ENCODE results near the gene LDLRAD4.

LDLRAD4 gene

GRCh38 chr18:13213036-13213795 lies 5.3 kb upstream of the LDLRAD4 start:
- H3K4me1 ChIP-seq, result peaks cover 0 to 9% (median 8%) of the 10 kb centered on the region in 4 donors
- H3K27me3 ChIP-seq, result no peaks in the 10 kb centered on the region
- TF ChIP-seq CTCF (IDR thresholded peaks at IDR 0.05), result no peak
- DNase-seq, result no peak
- no peak overlapping the region for H3K27ac ChIP-seq
- intact Hi-C loops (cut with DNase I; ENCODE audit: low total_unique reads), result loop anchor here (5.0 kb wide), 1 partner anchor 419 kb away; no protein-coding TSS in a partner anchor
- H3K4me3 ChIP-seq, result no peak overlapping the region
- no peaks in the 10 kb centered on the region for H3K36me3 ChIP-seq
- no peaks in the 10 kb centered on the region for H3K9me3 ChIP-seq

- H3K27ac ChIP-seq, result no peak overlapping the region
- no peaks in the 10 kb centered on the region for H3K27me3 ChIP-seq
- DNase-seq, result no peak
- H3K36me3 ChIP-seq, result no peaks in the 10 kb centered on the region
- H3K4me1 ChIP-seq, result peaks cover 0 to 16% (median 11%) of the 10 kb centered on the region in 4 donors
- no peaks in the 10 kb centered on the region for H3K9me3 ChIP-seq
- H3K4me3 ChIP-seq, result no peak overlapping the region
- intact Hi-C loops (cut with DNase I; ENCODE audit: low total_unique reads), result loop anchor here (5.0 kb wide), 3 partner anchors 48 to 418 kb away; no protein-coding TSS in a partner anchor
- no peak for TF ChIP-seq CTCF (IDR thresholded peaks at IDR 0.05)
Observed at GRCh38 chr18:13214609-13215008, 4.0 kb upstream of the LDLRAD4 start.

- peak overlapping the region; percentile 89 for H3K27ac ChIP-seq
- intact Hi-C loops (cut with DNase I; ENCODE audit: low total_unique reads), result loop anchor here (2.0 to 5.0 kb wide), 3 partner anchors 46 to 317 kb away; no protein-coding TSS in a partner anchor
- peak; percentile 82 to 83 for TF ChIP-seq CTCF (IDR thresholded peaks at IDR 0.05)
- no peaks in the 10 kb centered on the region for H3K27me3 ChIP-seq
- no peaks in the 10 kb centered on the region for H3K36me3 ChIP-seq
- peaks cover 6 to 32% (median 24%) of the 10 kb centered on the region in 4 donors for H3K4me1 ChIP-seq
- no peaks in the 10 kb centered on the region for H3K9me3 ChIP-seq
- H3K4me3 ChIP-seq, result peak overlapping the region; percentile 86 to 95
- peak; percentile 78 to 87 for DNase-seq
Observed at GRCh38 chr18:13216092-13216582, 2.4 kb upstream of the LDLRAD4 start.

- peaks cover 6 to 39% (median 32%) of the 10 kb centered on the region in 4 donors for H3K4me1 ChIP-seq
- TF ChIP-seq CTCF (IDR thresholded peaks at IDR 0.05), result peak; percentile 18 to 39
- DNase-seq, result peak; percentile 43 to 79
- H3K27ac ChIP-seq, result peak overlapping the region; percentile 89
- peak overlapping the region; percentile 86 to 95 for H3K4me3 ChIP-seq
- intact Hi-C loops (cut with DNase I; ENCODE audit: low total_unique reads), result loop anchor here (2.0 to 5.0 kb wide), 3 partner anchors 45 to 316 kb away; no protein-coding TSS in a partner anchor
- no peaks in the 10 kb centered on the region for H3K27me3 ChIP-seq
- H3K36me3 ChIP-seq, result no peaks in the 10 kb centered on the region
- no peaks in the 10 kb centered on the region for H3K9me3 ChIP-seq
Observed at GRCh38 chr18:13216711-13217465, 1.7 kb upstream of the LDLRAD4 start.

GRCh38 chr18:13217466-13217961 lies 1.0 kb upstream of the LDLRAD4 start:
- DNase-seq, result peak; percentile 67 to 88
- peak overlapping the region; percentile 86 to 95 for H3K4me3 ChIP-seq
- no peak for TF ChIP-seq CTCF (IDR thresholded peaks at IDR 0.05)
- peaks cover 6 to 45% (median 37%) of the 10 kb centered on the region in 4 donors for H3K4me1 ChIP-seq
- H3K36me3 ChIP-seq, result no peaks in the 10 kb centered on the region
- no peaks in the 10 kb centered on the region for H3K9me3 ChIP-seq
- peak overlapping the region; percentile 89 for H3K27ac ChIP-seq
- intact Hi-C loops (cut with DNase I; ENCODE audit: low total_unique reads), result loop anchor here (2.0 to 5.0 kb wide), 3 partner anchors 45 to 315 kb away; no protein-coding TSS in a partner anchor
- H3K27me3 ChIP-seq, result no peaks in the 10 kb centered on the region

Measured in tibial artery (tissue), 4 donors.